ENCODE results near the gene DTX3.
A peak's percentile ranks its signal among the peaks of the same experiment; 100 is the strongest.

DNA sequence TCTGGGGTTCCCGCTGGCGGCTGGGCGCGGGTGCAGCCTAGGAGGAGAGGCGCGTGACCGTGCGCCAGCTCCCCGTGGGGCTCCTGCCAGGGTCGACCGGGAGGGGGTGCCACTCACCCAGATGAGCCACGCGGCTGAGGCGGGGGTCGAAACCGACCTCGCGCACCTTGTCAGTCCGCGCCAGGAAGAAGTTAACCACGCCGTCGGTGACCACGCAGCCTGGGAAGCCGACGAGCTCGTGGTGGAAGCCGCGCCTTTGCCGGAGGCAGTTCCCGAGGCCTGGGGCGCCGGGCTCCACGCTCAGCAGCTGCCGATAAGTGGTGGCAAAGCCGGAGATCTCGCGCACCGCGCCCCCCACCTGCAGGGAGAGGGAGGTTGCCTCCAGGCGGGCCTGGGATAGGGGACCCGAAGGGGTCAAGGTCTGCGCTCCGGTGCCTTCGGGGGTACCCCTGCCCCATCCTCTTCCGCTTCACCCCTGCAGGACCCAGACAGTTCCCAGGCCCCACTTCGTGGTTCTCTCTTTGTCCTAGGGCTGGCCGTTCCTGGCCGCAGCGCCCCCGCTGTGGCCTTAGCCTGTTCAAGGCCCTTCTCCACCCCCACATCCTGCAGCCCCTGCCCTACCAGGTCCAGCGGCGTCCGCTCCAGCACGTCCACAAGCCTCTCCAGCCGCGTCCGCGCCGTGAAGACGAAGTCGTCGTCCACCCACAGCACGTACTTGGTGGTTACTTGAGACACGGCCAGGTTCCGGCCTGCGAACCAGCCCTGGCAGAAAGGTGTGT, 23.1 kb downstream of the DTX3 start:
- TF ChIP-seq, protein P1, sequence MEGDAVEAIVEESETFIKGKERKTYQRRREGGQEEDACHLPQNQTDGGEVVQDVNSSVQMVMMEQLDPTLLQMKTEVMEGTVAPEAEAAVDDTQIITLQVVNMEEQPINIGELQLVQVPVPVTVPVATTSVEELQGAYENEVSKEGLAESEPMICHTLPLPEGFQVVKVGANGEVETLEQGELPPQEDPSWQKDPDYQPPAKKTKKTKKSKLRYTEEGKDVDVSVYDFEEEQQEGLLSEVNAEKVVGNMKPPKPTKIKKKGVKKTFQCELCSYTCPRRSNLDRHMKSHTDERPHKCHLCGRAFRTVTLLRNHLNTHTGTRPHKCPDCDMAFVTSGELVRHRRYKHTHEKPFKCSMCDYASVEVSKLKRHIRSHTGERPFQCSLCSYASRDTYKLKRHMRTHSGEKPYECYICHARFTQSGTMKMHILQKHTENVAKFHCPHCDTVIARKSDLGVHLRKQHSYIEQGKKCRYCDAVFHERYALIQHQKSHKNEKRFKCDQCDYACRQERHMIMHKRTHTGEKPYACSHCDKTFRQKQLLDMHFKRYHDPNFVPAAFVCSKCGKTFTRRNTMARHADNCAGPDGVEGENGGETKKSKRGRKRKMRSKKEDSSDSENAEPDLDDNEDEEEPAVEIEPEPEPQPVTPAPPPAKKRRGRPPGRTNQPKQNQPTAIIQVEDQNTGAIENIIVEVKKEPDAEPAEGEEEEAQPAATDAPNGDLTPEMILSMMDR (IDR thresholded peaks at IDR 0.05; ENCODE audit: insufficient read depth, low read depth, low read length): no peak
- peak; percentile 49 for TF ChIP-seq EZH2 (IDR thresholded peaks at IDR 0.05; ENCODE audit: insufficient read depth, low read length)
